Measurements from ENCODE around the gene FAM237A.

The FAM237A gene

DNA sequence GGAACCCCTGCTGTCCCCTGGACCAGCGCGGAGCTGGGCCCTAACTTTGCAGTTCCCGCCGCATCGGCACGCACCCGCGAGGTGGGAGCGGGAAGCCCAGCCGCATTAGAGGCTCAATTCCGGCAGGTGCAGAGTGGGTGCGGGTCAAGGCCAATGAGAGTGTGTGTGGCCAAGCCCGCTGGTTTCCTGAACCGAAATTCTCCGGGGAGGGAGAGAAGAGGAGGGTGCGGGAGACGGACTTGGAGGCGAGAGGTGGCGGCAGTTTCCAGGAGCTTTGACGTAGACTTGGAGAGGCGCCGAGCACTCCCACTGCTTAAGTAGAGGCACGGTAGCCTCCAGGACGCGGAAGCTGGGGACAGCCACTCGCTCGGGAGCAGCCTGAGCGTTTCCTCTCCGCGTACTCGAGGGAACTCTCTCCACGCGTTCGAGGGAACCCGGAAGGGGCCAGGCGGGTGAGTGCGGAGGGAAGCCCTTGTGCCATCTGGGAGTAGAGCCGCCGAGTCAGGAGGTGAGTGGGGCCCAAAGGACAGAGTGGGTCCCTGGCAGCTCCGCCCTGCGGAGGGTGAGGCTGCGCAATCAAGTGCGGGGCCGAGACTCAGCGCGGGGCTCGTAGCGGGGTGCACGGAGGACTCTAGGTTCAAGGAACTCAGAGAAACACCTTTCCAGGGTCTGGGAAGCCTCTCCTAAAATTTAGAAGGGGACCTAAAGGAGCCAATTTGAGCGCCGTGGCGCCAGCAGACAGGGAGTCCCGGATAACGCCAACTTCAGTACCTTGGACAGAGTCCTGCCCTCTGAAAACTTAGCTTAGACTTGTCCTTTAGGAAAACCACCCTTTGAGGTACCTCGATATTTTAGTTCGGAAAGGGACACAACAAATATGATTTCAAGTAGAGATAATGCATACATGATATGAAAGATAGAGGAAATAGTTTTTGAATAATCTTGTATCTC is at the start of gene FAM237A:
FAM237A (plus strand) TSS at position 413 of the 951 bp plus-strand sequence. CDS start 1,750 bp downstream, outside the sequence.
- peak; percentile 13 for DNase-seq (ENCODE audit: low read depth)
- no peak within 1 kb of the TSS for H3K4me3 ChIP-seq (ENCODE audit: low read depth, low read length)

DNA sequence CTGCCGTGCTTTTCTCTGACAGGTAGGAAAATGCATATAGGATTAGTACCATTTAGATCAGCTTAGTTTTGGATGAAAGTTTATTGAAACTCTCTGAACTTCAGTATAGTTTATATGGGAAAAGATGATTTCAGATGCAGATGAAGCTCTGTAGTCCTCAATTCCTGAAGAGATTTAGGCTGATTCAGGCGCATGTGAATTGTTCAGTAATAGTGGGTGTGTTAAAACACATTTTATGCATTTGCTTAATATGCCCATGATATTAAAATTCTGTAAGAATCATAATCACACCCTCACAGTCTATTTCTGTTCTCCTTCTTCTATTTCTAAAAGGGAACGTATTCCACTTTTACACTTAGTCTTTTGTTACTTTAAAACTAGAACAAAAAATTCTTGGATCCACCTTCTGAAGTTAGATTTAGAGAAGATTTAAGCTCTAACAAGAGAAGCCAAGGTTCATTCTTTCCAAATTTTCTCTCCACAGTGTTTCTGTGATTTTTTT is 44.5 kb upstream of the FAM237A start:
- no peak overlapping the region for H3K4me3 ChIP-seq (ENCODE audit: low read depth, low read length)
- no peak for DNase-seq (ENCODE audit: low read depth)

DNA sequence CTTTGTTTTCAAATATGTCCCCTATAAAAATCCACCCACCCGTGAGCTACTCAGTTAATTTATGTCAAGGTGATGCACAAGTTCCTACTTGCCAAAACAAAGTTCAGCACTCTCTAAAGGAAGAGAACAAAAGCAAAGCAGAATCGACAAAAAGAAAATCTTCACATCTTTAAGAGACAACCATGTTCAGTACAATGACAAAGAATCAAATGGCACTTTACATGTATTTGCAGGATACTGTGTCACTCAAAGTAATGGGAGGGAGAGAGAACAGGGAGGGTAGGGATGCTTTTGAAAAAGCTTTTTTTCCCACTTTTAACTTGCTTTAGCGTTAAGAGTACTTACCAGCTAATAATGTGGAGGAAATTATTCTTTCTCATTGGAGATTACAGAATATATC is 39.0 kb upstream of the FAM237A start:
- DNase-seq (ENCODE audit: low read depth), result no peak

GRCh38 chr2:206610451-206610850 is 31.8 kb upstream of the FAM237A start:
- no peak overlapping the region for H3K4me3 ChIP-seq (ENCODE audit: low read depth, low read length)
- no peak for DNase-seq (ENCODE audit: low read depth)

More for the DNA sequence above, 39.0 kb upstream of the FAM237A start:
- no peak overlapping the region for H3K4me3 ChIP-seq (ENCODE audit: low read depth, low read length)

DNA sequence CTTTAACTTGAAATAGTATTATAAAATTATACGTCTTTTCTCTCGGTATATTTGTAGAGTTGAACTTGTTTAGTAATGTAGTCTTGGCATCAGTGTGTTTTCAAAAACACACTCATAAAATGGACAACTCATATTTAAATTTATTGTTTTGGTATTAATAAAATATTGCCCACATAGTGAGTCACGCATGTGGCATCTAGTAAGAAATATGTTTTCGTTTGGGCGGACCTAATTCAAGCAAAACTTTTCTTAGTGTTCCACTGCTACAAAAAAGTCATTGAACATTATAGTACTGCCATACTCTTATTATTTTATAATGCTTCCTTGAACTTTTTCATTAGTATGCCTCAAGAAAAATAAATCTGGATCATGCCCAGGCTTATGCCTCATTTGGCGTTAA is 31.1 kb upstream of the FAM237A start:
- DNase-seq (ENCODE audit: low read depth), result no peak
- H3K4me3 ChIP-seq (ENCODE audit: low read depth, low read length), result no peak overlapping the region

- DNase-seq (ENCODE audit: low read depth), result no peak
- H3K4me3 ChIP-seq (ENCODE audit: low read depth, low read length), result no peak overlapping the region
Observed at GRCh38 chr2:206611736-206612135, 30.6 kb upstream of the FAM237A start.

- DNase-seq (ENCODE audit: low read depth), result no peak
Observed at GRCh38 chr2:206614811-206615210, 27.5 kb upstream of the FAM237A start.

DNA sequence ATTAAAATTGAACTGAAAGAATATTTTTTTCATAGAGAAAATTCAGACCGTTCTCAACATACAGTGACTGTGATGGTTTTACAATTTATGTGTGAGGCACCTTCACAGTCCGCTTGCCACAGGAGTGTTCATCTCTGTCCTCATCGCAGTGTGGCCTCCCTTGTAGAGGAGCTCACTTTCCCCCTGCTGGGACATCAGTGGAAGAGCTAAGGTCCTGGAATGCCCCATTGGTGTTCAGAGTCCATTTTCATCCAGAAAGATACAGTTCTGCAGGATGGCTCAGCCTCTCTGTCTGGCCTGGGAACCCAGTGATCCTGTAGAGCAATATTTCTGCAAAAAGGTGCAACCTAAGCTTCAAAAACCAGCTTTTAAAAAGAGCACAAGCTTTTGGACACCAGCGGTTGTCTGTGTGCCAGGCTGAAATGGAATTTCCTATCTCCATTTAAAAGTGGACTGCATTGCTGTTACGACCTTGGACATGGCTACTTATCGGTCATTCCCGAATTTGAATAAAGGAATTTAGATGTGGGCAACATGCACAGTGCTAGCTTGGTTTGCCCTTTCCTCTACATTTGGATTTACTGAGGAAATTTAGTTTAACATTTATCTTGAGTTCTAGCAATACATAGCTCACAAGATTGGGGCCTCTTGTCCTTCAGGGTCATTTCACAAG is 26.7 kb upstream of the FAM237A start:
- no peak for DNase-seq (ENCODE audit: low read depth)

More at GRCh38 chr2:206614811-206615210, 27.5 kb upstream of the FAM237A start:
- no peak overlapping the region for H3K4me3 ChIP-seq (ENCODE audit: low read depth, low read length)

DNA sequence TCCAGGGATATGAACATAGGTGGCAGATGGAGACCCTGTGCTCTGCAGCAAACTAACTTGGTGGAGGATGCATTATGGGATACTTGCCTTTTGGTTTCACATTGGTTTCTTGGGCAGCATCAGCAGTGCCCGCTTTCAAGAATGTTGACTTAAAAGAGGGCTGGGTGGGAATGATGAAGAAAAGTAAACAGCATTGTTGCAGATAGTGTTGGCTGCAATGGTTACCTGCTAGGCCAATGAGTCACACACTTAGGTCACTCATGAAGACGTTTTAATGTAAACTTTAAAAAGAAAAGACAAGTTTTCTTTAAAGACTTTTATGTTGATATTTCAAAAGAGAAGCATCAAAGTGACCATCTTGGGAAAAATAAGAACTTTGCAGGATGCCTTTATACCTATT is 26.1 kb upstream of the FAM237A start:
- no peak overlapping the region for H3K4me3 ChIP-seq (ENCODE audit: low read depth, low read length)
- no peak for DNase-seq (ENCODE audit: low read depth)

More for the DNA sequence above, 26.7 kb upstream of the FAM237A start:
- H3K4me3 ChIP-seq (ENCODE audit: low read depth, low read length), result no peak overlapping the region

- H3K4me3 ChIP-seq (ENCODE audit: low read depth, low read length), result no peak overlapping the region
- no peak for DNase-seq (ENCODE audit: low read depth)
Observed at GRCh38 chr2:206619011-206619410, 23.3 kb upstream of the FAM237A start.

DNA sequence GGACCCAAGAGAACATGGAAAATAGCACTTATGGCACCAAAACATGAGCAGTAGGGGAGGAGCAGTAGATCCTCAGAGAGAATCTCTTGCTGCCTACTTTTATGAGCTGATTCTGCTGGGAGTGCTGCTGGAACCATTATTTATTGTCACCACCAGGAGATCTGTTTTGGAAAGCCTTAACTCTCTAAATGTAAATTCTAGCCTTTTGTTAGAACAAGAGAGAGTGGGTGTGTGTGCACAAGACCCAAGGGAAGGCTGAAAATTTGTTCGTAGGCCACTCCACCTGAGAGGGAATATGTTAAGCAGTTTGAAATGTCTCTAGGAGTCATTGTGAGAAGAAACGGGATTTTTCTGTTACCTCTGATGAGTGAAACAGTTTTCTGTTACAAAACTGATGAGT is 16.2 kb upstream of the FAM237A start:
- H3K4me3 ChIP-seq (ENCODE audit: low read depth, low read length), result no peak overlapping the region
- DNase-seq (ENCODE audit: low read depth), result no peak

- no peak overlapping the region for H3K4me3 ChIP-seq (ENCODE audit: low read depth, low read length)
- DNase-seq (ENCODE audit: low read depth), result no peak
Observed at GRCh38 chr2:206627632-206628031, 14.7 kb upstream of the FAM237A start.

- no peak for DNase-seq (ENCODE audit: low read depth)
- H3K4me3 ChIP-seq (ENCODE audit: low read depth, low read length), result no peak overlapping the region
Observed at GRCh38 chr2:206631340-206631739, 10.9 kb upstream of the FAM237A start.

- no peak overlapping the region for H3K4me3 ChIP-seq (ENCODE audit: low read depth, low read length)
- no peak for DNase-seq (ENCODE audit: low read depth)
Observed at GRCh38 chr2:206635015-206635414, 7.3 kb upstream of the FAM237A start.

- H3K4me3 ChIP-seq (ENCODE audit: low read depth, low read length), result no peak overlapping the region
- no peak for DNase-seq (ENCODE audit: low read depth)
Observed at GRCh38 chr2:206639636-206640035, 2.7 kb upstream of the FAM237A start.

GRCh38 chr2:206641226-206641625 is 1.1 kb upstream of the FAM237A start:
- no peak overlapping the region for H3K4me3 ChIP-seq (ENCODE audit: low read depth, low read length)
- no peak for DNase-seq (ENCODE audit: low read depth)

DNA sequence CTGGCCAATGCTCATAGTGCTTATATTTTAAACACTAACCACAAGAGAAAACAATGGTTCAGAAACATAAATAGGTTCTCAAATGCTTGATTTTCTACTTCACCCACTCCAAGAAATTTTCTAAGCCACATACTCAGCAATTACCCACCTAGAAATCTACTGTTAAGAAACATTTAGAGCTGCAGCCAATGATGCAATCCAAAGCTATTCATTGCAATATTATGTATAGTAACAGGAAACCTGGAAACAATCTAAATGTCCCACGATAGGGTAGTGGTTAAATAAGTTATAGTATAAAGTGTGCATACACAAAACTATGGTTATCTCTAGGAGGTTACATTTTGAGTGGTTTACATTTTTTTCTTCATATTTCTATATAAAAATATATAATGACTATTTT is 5.7 kb downstream of the FAM237A start:
- no peak for DNase-seq (ENCODE audit: low read depth)
- H3K4me3 ChIP-seq (ENCODE audit: low read depth, low read length), result no peak overlapping the region

GRCh38 chr2:206657087-206657486 is 14.8 kb downstream of the FAM237A start:
- H3K4me3 ChIP-seq (ENCODE audit: low read depth, low read length), result no peak overlapping the region
- no peak for DNase-seq (ENCODE audit: low read depth)

DNA sequence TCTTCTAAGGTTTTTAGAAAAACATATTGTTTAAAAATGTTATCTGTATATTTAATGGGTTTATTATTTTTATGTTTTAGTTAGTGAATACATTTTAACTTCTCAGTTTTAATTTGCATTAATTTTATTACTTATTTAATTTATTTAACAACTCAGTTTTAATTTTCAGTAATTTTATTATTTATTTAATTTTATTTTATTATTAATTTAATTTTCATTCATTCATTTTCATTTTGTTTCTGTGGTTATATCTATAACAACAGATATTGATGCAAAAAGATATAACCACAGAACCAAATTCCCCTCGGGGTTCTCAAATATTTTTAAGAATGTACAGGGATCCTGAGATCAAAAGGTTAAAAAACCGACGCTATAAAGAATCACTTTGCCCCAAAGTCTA is 23.0 kb downstream of the FAM237A start:
- no peak for DNase-seq (ENCODE audit: low read depth)

DNA sequence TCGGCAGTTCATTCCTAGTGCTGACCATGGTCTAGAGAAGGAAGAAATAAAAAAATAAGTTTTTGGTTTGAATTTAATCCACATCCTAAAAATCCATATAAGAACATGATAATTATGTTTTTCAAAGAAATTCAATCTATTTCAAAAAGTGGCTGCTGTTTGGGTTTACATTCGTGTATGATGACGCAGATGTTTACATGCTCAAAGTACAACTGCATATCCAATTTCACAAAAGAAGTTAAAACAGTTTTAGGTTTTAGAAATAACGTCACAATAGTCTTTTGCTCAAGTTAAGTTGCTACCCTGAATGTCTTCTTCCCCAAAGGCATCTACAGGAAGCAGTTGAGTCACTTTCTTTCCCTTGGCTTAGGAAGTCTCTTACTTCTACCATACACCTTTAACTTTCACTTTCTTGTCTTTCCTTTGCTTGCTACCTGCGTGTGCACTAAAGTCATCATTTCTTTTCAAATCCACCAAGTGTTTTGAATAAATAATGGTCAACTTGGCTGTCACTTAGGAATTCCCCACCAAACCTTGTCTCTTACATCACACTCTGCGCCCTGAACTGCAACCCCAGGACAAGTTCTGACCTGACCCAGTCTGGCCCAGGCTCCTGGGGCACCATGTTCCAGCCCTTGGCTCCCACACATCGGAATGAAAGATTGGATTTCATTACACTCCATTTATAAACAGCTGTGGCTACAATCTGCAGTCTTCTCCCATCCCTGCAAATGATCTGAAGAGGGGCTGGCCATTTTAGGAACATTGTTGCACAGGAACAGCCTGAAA is 28.4 kb downstream of the FAM237A start:
- no peak overlapping the region for H3K4me3 ChIP-seq (ENCODE audit: low read depth, low read length)
- DNase-seq (ENCODE audit: low read depth), result no peak

More for the DNA sequence above, 23.0 kb downstream of the FAM237A start:
- H3K4me3 ChIP-seq (ENCODE audit: low read depth, low read length), result no peak overlapping the region
